Measurements from ENCODE around the gene UBE2Q2. TPM values are rescaled to one million over a fixed set of nuclear protein-coding genes. Genes with fewer than 3 reads are reported as not detected.
"Not testable (repeated sequence)": the region's sequence is repeated elsewhere in the genome, so short reads cannot be mapped to it uniquely, and the experiment has no call there.

UBE2Q2 gene
- total RNA-seq = 10 to 100 TPM; 39.5 to 64.6 (median 63.9) TPM
- 58.2 TPM for total RNA-seq (2013)

- peak within 1 kb of the TSS; percentile 74 to 88 for H3K27ac Mint-ChIP-seq
Observed at GRCh38 chr15:75842722-75843677, at the start of gene UBE2Q2. TSS of gene UBE2Q2 (plus strand) at chr15:75843447. CDS start at chr15:75843667, 220 bp downstream.

GRCh38 chr15:75796321-75796720 is 46.9 kb upstream of the UBE2Q2 start:
- Histone ChIP-seq H3K36me3 (ENCODE audit: control insufficient read depth, insufficient read depth, low read length) (no peaks in the 10 kb centered on the region), H3K27me3 (ENCODE audit: control insufficient read depth, insufficient read depth, low read length) (peaks cover 6% of the 10 kb centered on the region), H3K9me3 (ENCODE audit: control insufficient read depth, insufficient read depth, low read length) (no peaks in the 10 kb centered on the region), H3K4me1 (ENCODE audit: control insufficient read depth, insufficient read depth, low read length) (no peaks in the 10 kb centered on the region), H3K4me3 (ENCODE audit: low read length) (no peak overlapping the region), H3K27ac (ENCODE audit: low read length) (no peak overlapping the region)
- DNase-seq (no peak), ATAC-seq (no peak)
- Mint-ChIP-seq H3K9me3 (no peaks in the 10 kb centered on the region), H3K4me3 (no peak overlapping the region), H3K4me1 (peaks cover 2% of the 10 kb centered on the region in 2 donors), H3K27ac (no peak overlapping the region), H3K27me3 (ENCODE audit: low read depth in 2 of 2) (peaks cover 40% of the 10 kb centered on the region in 2 donors), H3K36me3 (no peaks in the 10 kb centered on the region)
- intact Hi-C loops (cut with micrococcal nuclease) = no loop called here
- WGBS (ENCODE audit: insufficient coverage) = 85% methylated on average over 1 of the region's 2 CpGs
- no peak for TF ChIP-seq CTCF (IDR thresholded peaks at IDR 0.05)

More at GRCh38 chr15:75842722-75843677, at the start of gene UBE2Q2:
- under 1% methylated on average over 109 of the region's 109 CpGs for WGBS (ENCODE audit: insufficient coverage)
- intact Hi-C loops (cut with micrococcal nuclease) = loop anchor here (10.0 kb wide), 1 partner anchor 62 kb away; the partner anchor contains the start of gene FBXO22
- peaks cover 45 to 47% of the 10 kb centered on the region in 2 donors for H3K4me1 Mint-ChIP-seq
- no peaks in the 10 kb centered on the region for H3K27me3 ChIP-seq (ENCODE audit: control insufficient read depth, insufficient read depth, low read length)
- H3K27me3 Mint-ChIP-seq (ENCODE audit: low read depth in 2 of 2) = no peaks in the 10 kb centered on the region
- peaks cover 29% of the 10 kb centered on the region for H3K4me1 ChIP-seq (ENCODE audit: control insufficient read depth, insufficient read depth, low read length)
- no peaks in the 10 kb centered on the region for H3K9me3 Mint-ChIP-seq
- no peaks in the 10 kb centered on the region for H3K9me3 ChIP-seq (ENCODE audit: control insufficient read depth, insufficient read depth, low read length)
- H3K4me3 ChIP-seq (ENCODE audit: low read length) = peak within 1 kb of the TSS; percentile 73
- peak within 1 kb of the TSS; percentile 96 for H3K4me3 Mint-ChIP-seq
- H3K27ac ChIP-seq (ENCODE audit: low read length) = peak within 1 kb of the TSS; percentile 76
- H3K36me3 ChIP-seq (ENCODE audit: control insufficient read depth, insufficient read depth, low read length) = no peaks in the 10 kb centered on the region
- no peak for TF ChIP-seq CTCF (IDR thresholded peaks at IDR 0.05)
- DNase-seq (peak; percentile 67 to 83), ATAC-seq (peak; percentile 69 to 81 (median 81))
- no peaks in the 10 kb centered on the region for H3K36me3 Mint-ChIP-seq

- H3K27ac ChIP-seq (ENCODE audit: low read length); H3K36me3 ChIP-seq (ENCODE audit: control insufficient read depth, insufficient read depth, low read length); H3K27ac Mint-ChIP-seq; H3K4me3 ChIP-seq (ENCODE audit: low read length); H3K9me3 ChIP-seq (ENCODE audit: control insufficient read depth, insufficient read depth, low read length); H3K4me3 Mint-ChIP-seq; DNase-seq; H3K36me3 Mint-ChIP-seq; H3K9me3 Mint-ChIP-seq; intact Hi-C loops (cut with micrococcal nuclease); ATAC-seq; H3K4me1 ChIP-seq (ENCODE audit: control insufficient read depth, insufficient read depth, low read length): not testable (repeated sequence)
- 96% methylated on average over 1 of the region's 1 CpG for WGBS (ENCODE audit: insufficient coverage)
- Mint-ChIP-seq H3K4me1 (peaks cover 9 to 10% of the 10 kb centered on the region in 2 donors), H3K27me3 (ENCODE audit: low read depth in 2 of 2) (peaks cover 48% of the 10 kb centered on the region in 2 donors)
- H3K27me3 ChIP-seq (ENCODE audit: control insufficient read depth, insufficient read depth, low read length) = peaks cover 12% of the 10 kb centered on the region
Observed at GRCh38 chr15:75797146-75797545, 46.1 kb upstream of the UBE2Q2 start.

GRCh38 chr15:75799190-75799589 is 44.1 kb upstream of the UBE2Q2 start:
- Histone ChIP-seq H3K4me3 (ENCODE audit: low read length) (no peak overlapping the region), H3K27me3 (ENCODE audit: control insufficient read depth, insufficient read depth, low read length) (peaks cover 12% of the 10 kb centered on the region), H3K4me1 (ENCODE audit: control insufficient read depth, insufficient read depth, low read length) (peaks cover 7% of the 10 kb centered on the region), H3K9me3 (ENCODE audit: control insufficient read depth, insufficient read depth, low read length) (no peaks in the 10 kb centered on the region), H3K36me3 (ENCODE audit: control insufficient read depth, insufficient read depth, low read length) (no peaks in the 10 kb centered on the region), H3K27ac (ENCODE audit: low read length) (no peak overlapping the region)
- DNase-seq = no peak
- Mint-ChIP-seq H3K27ac (no peak overlapping the region), H3K9me3 (no peaks in the 10 kb centered on the region), H3K4me3 (no peak overlapping the region), H3K36me3 (no peaks in the 10 kb centered on the region), H3K27me3 (ENCODE audit: low read depth in 2 of 2) (peaks cover 43 to 50% of the 10 kb centered on the region in 2 donors), H3K4me1 (peaks cover 9 to 11% of the 10 kb centered on the region in 2 donors)
- TF ChIP-seq CTCF (IDR thresholded peaks at IDR 0.05) = no peak
- no peak for ATAC-seq
- intact Hi-C loops (cut with micrococcal nuclease) = no loop called here

- H3K27ac Mint-ChIP-seq = not testable (repeated sequence)
Observed at GRCh38 chr15:75800409-75800808, 42.8 kb upstream of the UBE2Q2 start.

More at GRCh38 chr15:75800409-75800808, 42.8 kb upstream of the UBE2Q2 start:
- H3K4me3 Mint-ChIP-seq; ATAC-seq; intact Hi-C loops (cut with micrococcal nuclease); H3K27ac ChIP-seq (ENCODE audit: low read length); H3K4me1 ChIP-seq (ENCODE audit: control insufficient read depth, insufficient read depth, low read length); H3K4me3 ChIP-seq (ENCODE audit: low read length); DNase-seq; H3K36me3 ChIP-seq (ENCODE audit: control insufficient read depth, insufficient read depth, low read length); H3K36me3 Mint-ChIP-seq; H3K9me3 ChIP-seq (ENCODE audit: control insufficient read depth, insufficient read depth, low read length); H3K9me3 Mint-ChIP-seq: not testable (repeated sequence)
- WGBS (ENCODE audit: insufficient coverage) = 92% methylated on average over 4 of the region's 4 CpGs
- peaks cover 12% of the 10 kb centered on the region for H3K27me3 ChIP-seq (ENCODE audit: control insufficient read depth, insufficient read depth, low read length)
- Mint-ChIP-seq H3K4me1 (peaks cover 9 to 11% of the 10 kb centered on the region in 2 donors), H3K27me3 (ENCODE audit: low read depth in 2 of 2) (peaks cover 41 to 53% of the 10 kb centered on the region in 2 donors)

All from natural killer cell (primary cell).